SK-N-SH (cell line): ENCODE data around the gene ADGB. TPM values are rescaled to one million over a fixed set of nuclear protein-coding genes. Genes with fewer than 3 reads are reported as not detected.

Experiments used
- CTCF ChIA-PET: fragments of 300-600, 350-600 bp; formaldehyde crosslinking; extraction: SDS; loops from one replicate; lab custom pipeline; 2021; lab: Yijun Ruan, JAX
- POLR2A ChIA-PET: fragments of 350-600 bp; sonication (Branson Sonifier 250); formaldehyde crosslinking; extraction: SDS; loops from one replicate; lab custom pipeline; 2020; ENCODE audit warnings: antibody characterized with exemption, inconsistent platforms; lab: Yijun Ruan, JAX
- DNase-seq: peaks from one replicate; pipeline ENCODE4 v3.0.0; 2012
- H2AFZ ChIP-seq: fragments of 200-600 bp; sonication (generic); 2 replicates; pipeline ENCODE4 v1.8.1; 2016; ENCODE audit warnings: antibody characterized with exemption, mild to moderate bottlenecking, low read depth
- H3F3A ChIP-seq: fragments of 200-600 bp; sonication (generic); replicated peaks from 2 replicates; pipeline ENCODE3; 2016; ENCODE audit warnings: antibody characterized with exemption, mild to moderate bottlenecking; ENCODE audit not compliant: insufficient read depth
- H3K27ac ChIP-seq, 2 experiments: fragments of 200-500 bp in 1 of 2; fragments of 200-600 bp in 1 of 2; sonication (Bioruptor generic) in 1 of 2; sonication (generic), shearing (Covaris generic) in 1 of 2; 2 replicates each; pipeline versions ENCODE4 v1.5.1 to v1.6.1; 2014 to 2016; ENCODE audit warnings: low read depth in 2 of 2, inconsistent platforms in 1 of 2, low read length in 1 of 2, mild to moderate bottlenecking in 1 of 2, mixed read lengths in 1 of 2
- H3K27me3 ChIP-seq: fragments of 200-600 bp; sonication (generic), shearing (Covaris generic); 2 replicates; pipeline ENCODE4 v1.6.1; 2016; ENCODE audit warnings: mixed run types; ENCODE audit not compliant: insufficient read depth
- H3K36me3 ChIP-seq, 2 experiments: fragments of 200-500 bp in 1 of 2; fragments of 200-600 bp in 1 of 2; sonication (Bioruptor generic) in 1 of 2; sonication (generic) in 1 of 2; replicated peaks in 1 of 2; 2 replicates each; pipeline versions ENCODE3 to v1.5.1; 2014 to 2016; ENCODE audit warnings: low read length in 1 of 2, mild to moderate bottlenecking in 1 of 2; ENCODE audit not compliant: insufficient read depth in 2 of 2, control insufficient read depth in 1 of 2
- H3K4me1 ChIP-seq, 2 experiments: fragments of 200-500 bp in 1 of 2; fragments of 200-600 bp in 1 of 2; sonication (Bioruptor generic) in 1 of 2; sonication (generic), shearing (Covaris generic) in 1 of 2; 2 replicates each; pipeline versions ENCODE4 v1.5.1 to v1.6.1; 2014 to 2016; ENCODE audit warnings: low read depth in 1 of 2, low read length in 1 of 2, mixed run types in 1 of 2; ENCODE audit not compliant: insufficient read depth in 2 of 2, control insufficient read depth in 1 of 2
- H3K4me2 ChIP-seq: fragments of 200-600 bp; sonication (generic), shearing (Covaris generic); 2 replicates; pipeline ENCODE4 v1.6.1; 2017; ENCODE audit warnings: mixed run types
- H3K4me3 ChIP-seq, 2 experiments: fragments of 200-500 bp in 1 of 2; fragments of 200-600 bp in 1 of 2; sonication (Bioruptor generic) in 1 of 2; sonication (generic), shearing (Covaris generic) in 1 of 2; 2 replicates each; pipeline versions ENCODE4 v1.5.1 to v1.8.1; 2014 to 2016; ENCODE audit warnings: low read depth in 2 of 2, inconsistent platforms in 1 of 2, low read length in 1 of 2, mild to moderate bottlenecking in 1 of 2, mixed read lengths in 1 of 2, moderate library complexity in 1 of 2
- H3K79me2 ChIP-seq: fragments of 200-600 bp; sonication (generic); 2 replicates; pipeline ENCODE4 v1.8.1; 2017; ENCODE audit warnings: mild to moderate bottlenecking; ENCODE audit not compliant: insufficient read depth
- H3K9ac ChIP-seq: fragments of 200-600 bp; sonication (generic); 2 replicates; pipeline ENCODE4 v1.6.1; 2017; ENCODE audit warnings: mixed run types
- H3K9me2 ChIP-seq: fragments of 200-600 bp; sonication (generic); 2 replicates; pipeline ENCODE4 v1.6.1; 2017; ENCODE audit warnings: mixed run types
- H3K9me3 ChIP-seq: fragments of 200-600 bp; sonication (generic); 2 replicates; pipeline ENCODE4 v1.6.1; 2017; ENCODE audit warnings: mixed run types, mild to moderate bottlenecking, moderate library complexity
- H4K20me1 ChIP-seq: fragments of 200-600 bp; sonication (generic); 2 replicates; pipeline ENCODE4 v1.6.1; 2017; ENCODE audit warnings: mild to moderate bottlenecking, mixed run types; ENCODE audit not compliant: insufficient read depth
- CHD2 ChIP-seq: fragments of 150-350 bp; IDR thresholded peaks from 2 replicates; pipeline ENCODE4 v1.6.1; 2018; ENCODE audit warnings: low read length; ENCODE audit not compliant: partially characterized antibody
- EP300 ChIP-seq, 2 experiments: IDR thresholded peaks; 2 replicates each; pipeline versions ENCODE4 v1.4.0 to v1.6.1; 2012; ENCODE audit warnings: borderline replicate concordance in 1 of 2, low read depth in 1 of 2, low read length in 1 of 2
- FOXJ3 ChIP-seq: sonication (generic); formaldehyde crosslinking; IDR thresholded peaks from 2 replicates; pipeline ENCODE4 v1.5.1; 2020; ENCODE audit warnings: mild to moderate bottlenecking, missing genetic modification reagents
- IRF3 ChIP-seq: fragments of 150-350 bp; IDR thresholded peaks from 2 replicates; pipeline ENCODE4 v1.6.1; 2016; ENCODE audit warnings: mild to moderate bottlenecking, low read depth, low read length
- JUND ChIP-seq: IDR thresholded peaks from 2 replicates; pipeline ENCODE4 v1.4.0; 2012
- MEF2A ChIP-seq: IDR thresholded peaks from 2 replicates; pipeline ENCODE4 v1.4.0; 2012; ENCODE audit warnings: low read depth, borderline replicate concordance
- NFIC ChIP-seq: IDR thresholded peaks from 2 replicates; pipeline ENCODE4 v1.4.0; 2012; ENCODE audit warnings: borderline replicate concordance
- NRF1 ChIP-seq: IDR thresholded peaks from 2 replicates; pipeline ENCODE4 v1.6.1; 2012; ENCODE audit warnings: low read depth, mild to moderate bottlenecking, low read length
- PBX3 ChIP-seq: IDR thresholded peaks from 2 replicates; pipeline ENCODE4; 2012
- RAD21 ChIP-seq: IDR thresholded peaks from 2 replicates; pipeline ENCODE4 v1.6.1; 2012; ENCODE audit warnings: mild to moderate bottlenecking, low read length
- RCOR1 ChIP-seq: fragments of 150-350 bp; IDR thresholded peaks from 2 replicates; pipeline ENCODE4 v1.6.1; 2017; ENCODE audit warnings: antibody characterized with exemption, low read length
- RFX5 ChIP-seq: IDR thresholded peaks from 2 replicates; pipeline ENCODE4 v1.6.1; 2012; ENCODE audit warnings: mild to moderate bottlenecking, improper control_type of control experiment, low read length
- SIN3A ChIP-seq: IDR thresholded peaks from 2 replicates; pipeline ENCODE4 v1.6.1; 2012; ENCODE audit warnings: low read depth, mild to moderate bottlenecking, low read length, moderate library complexity, borderline replicate concordance
- TAF1 ChIP-seq: IDR thresholded peaks from 2 replicates; pipeline ENCODE4 v1.6.1; 2012; ENCODE audit warnings: low read depth, mild to moderate bottlenecking, low read length, moderate library complexity, borderline replicate concordance
- USF1 ChIP-seq: IDR thresholded peaks from 2 replicates; pipeline ENCODE4 v1.4.0; 2012; ENCODE audit warnings: low read depth, borderline replicate concordance
- USF2 ChIP-seq: fragments of 150-350 bp; IDR thresholded peaks from 2 replicates; pipeline ENCODE4 v1.6.1; 2017; ENCODE audit warnings: antibody characterized with exemption, low read length, low read depth, borderline replicate concordance
- YY1 ChIP-seq: IDR thresholded peaks from 2 replicates; pipeline ENCODE4 v1.4.0; 2012; ENCODE audit warnings: low read depth, mild to moderate bottlenecking
- WGBS: methylation state at CpG from one replicate; pipeline ENCODE4 v1.1.6; 2017; ENCODE audit warnings: low lambda C conversion rate; 5-methylcytosine and 5-hydroxymethylcytosine counted together
- polyA plus RNA-seq, 3 experiments: library from polyadenylated mRNA; depleted of rRNA; stranded (reverse); fragments of >200 nt; gene quantifications; 2 replicates each; pipeline ENCODE4 v1.2.3, GENCODE V29; 2012

ADGB gene
- polyA plus RNA-seq, 1 of the 3 experiments (the other 2 are of a cell fraction): not detected

- Histone ChIP-seq H3K79me2 (no peaks in the 10 kb centered on the region), H3K4me3 (no peak overlapping the region), H3K27ac (no peak overlapping the region), H3K9ac (no peak overlapping the region), H3K9me2 (no peaks in the 10 kb centered on the region), H3K4me1 (peaks cover 0 to 2% of the 10 kb centered on the region in 2 experiments; a peak in 1 of 4 replicates), H3F3A (no peaks in the 10 kb centered on the region), H3K36me3 (no peaks in the 10 kb centered on the region), H2AFZ (no peak overlapping the region), H3K27me3 (no peaks in the 10 kb centered on the region), H4K20me1 (no peaks in the 10 kb centered on the region), H3K4me2 (no peak overlapping the region), H3K9me3 (no peaks in the 10 kb centered on the region)
- no peak for DNase-seq
- 89% methylated on average over 3 of the region's 3 CpGs for WGBS
- no peak for TF ChIP-seq RFX5
- ChIA-PET POLR2A (no interaction called here), CTCF (interaction anchor here (1.1 kb wide), 1 partner anchor 8 kb away, joined by 3 read pairs; no protein-coding TSS in a partner anchor)
These were observed 58.7 kb downstream of the ADGB start for GRCh38 chr6:146657432-146657831.

GRCh38 chr6:146664871-146665360 lies 66.1 kb downstream of the ADGB start:
- 25% methylated on average over 3 of the region's 3 CpGs for WGBS
- H3F3A ChIP-seq: no peaks in the 10 kb centered on the region
- no peaks in the 10 kb centered on the region for H3K9me3 ChIP-seq
- POLR2A ChIA-PET: no interaction called here
- no peak overlapping the region for H3K4me2 ChIP-seq
- TF ChIP-seq USF2 (no peak), TAF1 (no peak), SIN3A (no peak), FOXJ3 (no peak), NFIC (no peak), IRF3 (no peak), EP300 (IDR thresholded peaks at IDR 0.05; ENCODE audit: borderline replicate concordance in 1 of 2, low read depth in 1 of 2, low read length in 1 of 2) (no peak), MEF2A (no peak), CHD2 (no peak), RCOR1 (no peak), RAD21 (no peak), USF1 (no peak), NRF1 (no peak), PBX3 (no peak), JUND (no peak), YY1 (no peak)
- TF ChIP-seq, all 33 proteins: peak for 0
- Histone ChIP-seq H3K36me3 (no peaks in the 10 kb centered on the region), H3K9ac (no peak overlapping the region), H3K27ac (no peak overlapping the region; a peak in 1 of 4 replicates), H3K4me1 (peaks cover 0 to 2% of the 10 kb centered on the region in 2 experiments; a peak in 2 of 4 replicates), H4K20me1 (no peaks in the 10 kb centered on the region), H3K9me2 (no peaks in the 10 kb centered on the region), H3K79me2 (no peaks in the 10 kb centered on the region), H3K4me3 (no peak overlapping the region), H3K27me3 (no peaks in the 10 kb centered on the region), H2AFZ (no peak overlapping the region)
- no peak for DNase-seq
- CTCF ChIA-PET: interaction anchor here (0.6 to 1.9 kb wide), 4 partner anchors 10 to 516 kb away, joined by 3 to 4 read pairs (median 4); no protein-coding TSS in a partner anchor
